Fibroblast of mammary gland (primary cell): ENCODE results near the gene LY6G6C.

Experiments
- DNase-seq: peaks from one replicate; pipeline ENCODE4 v3.0.0-alpha.2; 2010; ENCODE audit warnings: low read depth
- H3K4me3 ChIP-seq: 2 replicates; pipeline ENCODE4 v1.5.1; 2011; ENCODE audit warnings: low read depth, mild to moderate bottlenecking, low read length, moderate library complexity; ENCODE audit not compliant: control insufficient read depth
- CTCF ChIP-seq: conservative IDR thresholded peaks from 2 replicates; pipeline ENCODE4 v1.5.1; 2011; ENCODE audit warnings: low read depth, low read length, inconsistent platforms; ENCODE audit not compliant: control insufficient read depth, insufficient read depth

Gene LY6G6C

DNA sequence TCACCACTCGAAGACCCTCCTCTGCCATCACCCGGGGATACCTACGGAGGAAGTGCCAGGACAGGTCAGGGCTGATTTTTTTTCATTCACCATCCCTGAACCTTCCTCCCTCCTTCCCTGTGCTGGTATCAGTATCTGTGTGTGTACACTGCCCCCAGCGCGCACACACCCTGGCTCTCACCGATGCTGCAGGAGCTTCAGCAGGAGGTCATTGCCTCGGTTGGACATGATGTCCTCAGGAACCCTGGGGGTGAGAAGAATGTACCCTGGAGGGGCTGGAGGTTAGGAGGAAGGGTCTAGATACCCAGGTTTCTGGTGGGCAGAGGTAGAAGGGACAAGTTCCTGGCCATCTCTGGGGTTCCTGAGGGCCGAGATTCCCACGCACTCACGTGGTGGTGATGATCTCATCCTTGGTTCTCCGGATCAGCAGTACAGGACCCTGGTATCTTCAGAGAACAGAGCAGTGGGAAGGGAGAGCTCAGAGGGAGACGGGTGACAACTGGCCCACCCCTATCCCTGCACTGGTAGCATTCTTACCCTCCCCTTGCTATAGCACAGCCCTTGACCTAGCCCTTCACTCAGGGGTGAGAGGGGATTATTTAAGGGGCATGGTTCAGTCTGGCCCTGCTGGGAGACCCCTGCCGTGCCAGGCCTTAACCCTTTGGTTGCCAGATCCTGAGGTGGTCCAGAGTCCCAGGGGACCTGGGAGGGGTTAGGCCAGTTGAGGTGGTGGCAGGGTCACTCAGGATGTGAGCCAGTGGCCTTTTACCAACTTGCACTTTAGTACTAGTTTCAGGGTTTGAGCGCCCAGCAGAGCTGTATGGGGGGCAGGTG lies 33.5 kb downstream of the LY6G6C start:
- no peak for TF ChIP-seq CTCF
- H3K4me3 ChIP-seq = no peak overlapping the region
- no peak for DNase-seq

DNA sequence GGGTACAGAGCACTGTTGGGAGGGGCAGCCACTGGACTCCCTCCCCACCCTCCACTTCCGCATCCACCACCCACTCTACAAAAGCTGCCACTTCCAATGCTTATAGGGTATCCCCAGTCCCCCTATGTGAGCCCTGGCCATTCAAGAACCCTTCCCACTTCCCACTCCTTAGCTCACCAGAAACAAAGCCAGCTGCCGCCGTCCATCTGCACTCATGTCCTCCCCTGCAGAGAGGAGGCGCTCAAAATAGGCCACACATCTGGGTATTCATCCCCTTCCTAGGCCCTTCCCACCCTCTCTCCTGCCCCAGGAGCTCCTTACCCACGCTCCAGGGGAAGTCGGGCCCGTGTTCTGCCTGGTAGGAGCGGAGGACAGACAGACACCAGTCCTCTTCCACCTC lies 34.2 kb downstream of the LY6G6C start:
- TF ChIP-seq CTCF = no peak
- no peak overlapping the region for H3K4me3 ChIP-seq
- no peak for DNase-seq

GRCh38 chr6:31686483-31686882 lies 35.1 kb downstream of the LY6G6C start:
- no peak for DNase-seq
- TF ChIP-seq CTCF = no peak

DNA sequence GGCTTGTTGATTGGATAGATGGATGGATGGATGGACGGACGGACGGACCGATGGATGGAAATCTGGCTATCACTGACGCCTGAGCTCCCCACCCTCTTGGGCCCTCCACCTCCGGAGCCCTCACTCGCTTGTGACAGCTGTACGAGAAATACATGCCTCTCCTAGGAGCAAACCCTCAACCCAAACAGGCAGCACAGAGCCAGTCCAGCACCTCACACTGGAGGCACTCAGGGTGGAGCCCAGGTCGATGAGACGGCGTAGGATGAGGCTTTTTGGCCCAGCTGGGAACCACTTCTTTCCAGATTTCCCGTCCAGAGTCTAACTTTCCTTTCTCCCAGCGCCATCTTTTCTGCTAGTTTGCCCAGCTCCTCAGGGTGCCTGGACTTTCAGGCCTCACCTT lies 38.0 kb downstream of the LY6G6C start:
- no peak for TF ChIP-seq CTCF
- DNase-seq = no peak

More at GRCh38 chr6:31686483-31686882, 35.1 kb downstream of the LY6G6C start:
- H3K4me3 ChIP-seq = no peak overlapping the region

DNA sequence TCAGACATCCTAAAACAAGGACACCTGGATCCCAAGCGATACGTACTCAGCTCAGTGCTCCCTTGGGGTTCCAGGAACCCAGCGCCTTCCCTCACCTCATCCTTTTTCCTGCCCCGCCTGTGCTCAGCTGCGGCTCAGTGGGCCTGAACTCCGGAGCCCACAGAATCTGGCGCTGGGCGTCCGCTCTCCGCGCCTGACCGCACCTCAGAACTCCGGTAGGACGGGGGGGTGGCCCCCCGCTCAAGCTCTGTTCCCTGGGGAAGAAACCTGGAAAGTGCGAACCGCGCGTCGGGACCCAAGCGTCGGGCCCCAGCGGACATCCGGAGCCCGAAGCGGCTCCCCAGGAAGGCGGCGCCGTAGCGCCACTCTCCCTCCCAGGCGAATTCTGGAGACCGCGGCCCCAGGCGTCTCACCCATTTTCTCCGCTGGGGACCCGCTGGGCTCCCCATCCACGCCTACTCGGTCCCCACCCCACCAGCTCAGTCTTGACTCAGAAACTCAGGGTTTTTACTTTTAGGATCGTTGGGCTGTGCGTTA lies 40.3 kb downstream of the LY6G6C start:
- H3K4me3 ChIP-seq = peak overlapping the region; percentile 38
- peak; percentile 10 for TF ChIP-seq CTCF
- DNase-seq = peak; percentile 19

More for the DNA sequence above, 38.0 kb downstream of the LY6G6C start:
- H3K4me3 ChIP-seq = no peak overlapping the region

GRCh38 chr6:31680226-31681134 lies 41.1 kb downstream of the LY6G6C start, which contains the start of gene LY6G5C:
Gene LY6G5C, minus strand, starts transcription at chr6:31681067. Its CDS starts 694 bp downstream, at chr6:31680373.
- peak; percentile 91 for DNase-seq
- peak within 1 kb of the TSS; percentile 38 for H3K4me3 ChIP-seq
- TF ChIP-seq CTCF = peak; percentile 72
